ENCODE results near the gene METTL16.

DNA sequence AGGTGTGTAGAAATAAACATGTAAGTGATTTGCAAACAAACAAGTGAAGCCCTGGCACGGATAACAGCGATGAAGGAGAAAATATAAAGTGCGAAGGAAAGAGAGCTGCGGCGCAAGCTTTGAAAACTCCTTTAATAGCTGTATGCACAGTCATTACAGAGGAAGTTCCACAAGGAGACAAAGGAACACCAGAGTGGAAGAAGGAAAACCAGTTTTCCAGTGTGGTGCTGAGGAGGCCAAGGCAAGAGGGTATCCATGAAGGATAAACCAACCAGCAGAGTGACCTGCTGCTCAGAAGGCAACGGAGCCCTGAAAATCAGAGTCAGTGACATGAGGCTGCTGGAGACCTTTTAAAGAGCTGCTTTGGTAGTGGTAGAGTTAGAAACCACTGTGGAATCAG lies 24.4 kb downstream of the METTL16 start:
- TF ChIP-seq, protein P1, sequence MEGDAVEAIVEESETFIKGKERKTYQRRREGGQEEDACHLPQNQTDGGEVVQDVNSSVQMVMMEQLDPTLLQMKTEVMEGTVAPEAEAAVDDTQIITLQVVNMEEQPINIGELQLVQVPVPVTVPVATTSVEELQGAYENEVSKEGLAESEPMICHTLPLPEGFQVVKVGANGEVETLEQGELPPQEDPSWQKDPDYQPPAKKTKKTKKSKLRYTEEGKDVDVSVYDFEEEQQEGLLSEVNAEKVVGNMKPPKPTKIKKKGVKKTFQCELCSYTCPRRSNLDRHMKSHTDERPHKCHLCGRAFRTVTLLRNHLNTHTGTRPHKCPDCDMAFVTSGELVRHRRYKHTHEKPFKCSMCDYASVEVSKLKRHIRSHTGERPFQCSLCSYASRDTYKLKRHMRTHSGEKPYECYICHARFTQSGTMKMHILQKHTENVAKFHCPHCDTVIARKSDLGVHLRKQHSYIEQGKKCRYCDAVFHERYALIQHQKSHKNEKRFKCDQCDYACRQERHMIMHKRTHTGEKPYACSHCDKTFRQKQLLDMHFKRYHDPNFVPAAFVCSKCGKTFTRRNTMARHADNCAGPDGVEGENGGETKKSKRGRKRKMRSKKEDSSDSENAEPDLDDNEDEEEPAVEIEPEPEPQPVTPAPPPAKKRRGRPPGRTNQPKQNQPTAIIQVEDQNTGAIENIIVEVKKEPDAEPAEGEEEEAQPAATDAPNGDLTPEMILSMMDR (conservative IDR thresholded peaks at IDR 0.05; ENCODE audit: low read length), result no peak
- TF ChIP-seq EZH2phosphoT487 (IDR thresholded peaks at IDR 0.05; ENCODE audit: borderline replicate concordance), result no peak
